Type B pancreatic cell (in vitro differentiated cells): ENCODE measurements around the gene LRRC1. TPM values are rescaled to one million over a fixed set of nuclear protein-coding genes. Genes with fewer than 3 reads are reported as not detected.
A peak's percentile ranks its signal among the peaks of the same experiment; 100 is the strongest.

Source experiments
- DNase-seq: peaks from one replicate; pipeline ENCODE4 v3.0.0; 2021; ENCODE audit warnings: mixed read lengths; ENCODE audit not compliant: unreplicated experiment; ENCODE audit errors: extremely low spot score
- H3K27ac Mint-ChIP-seq: 2 replicates; pipeline ENCODE4 v1.8.0; 2021; ENCODE audit warnings: mild to moderate bottlenecking, mixed read lengths
- H3K27me3 Mint-ChIP-seq: 2 replicates; pipeline ENCODE4 v1.8.0; 2021; ENCODE audit warnings: mixed read lengths
- H3K36me3 Mint-ChIP-seq: 2 replicates; pipeline ENCODE4 v1.8.0; 2021; ENCODE audit warnings: mixed read lengths
- H3K4me1 Mint-ChIP-seq: one replicate; pipeline ENCODE4 v1.8.0; 2021; ENCODE audit warnings: mixed read lengths; ENCODE audit not compliant: unreplicated experiment
- H3K4me3 Mint-ChIP-seq: 2 replicates; pipeline ENCODE4 v1.8.0; 2021; ENCODE audit warnings: mild to moderate bottlenecking, mixed read lengths
- H3K9me3 Mint-ChIP-seq: 2 replicates; pipeline ENCODE4 v1.8.0; 2021; ENCODE audit warnings: mixed read lengths
- CTCF ChIP-seq: fragments of 200-600 bp; sonication (generic); conservative IDR thresholded peaks from 2 replicates; pipeline ENCODE4 v1.5.0; 2021; ENCODE audit warnings: antibody characterized with exemption, mild to moderate bottlenecking
- total RNA-seq: library from RNA; stranded (reverse); gene quantifications from 2 replicates; pipeline ENCODE4 v1.2.1, GENCODE V29; 2021; ENCODE audit warnings: low replicate concordance

Gene LRRC1
- total RNA-seq, 1 donor from 2014 or later: 28.9 TPM

- no peak for DNase-seq
- Mint-ChIP-seq H3K27me3 (peaks cover 14% of the 10 kb centered on the region), H3K4me3 (peak overlapping the region; percentile 98), H3K36me3 (peaks cover 9% of the 10 kb centered on the region), H3K9me3 (peaks cover 4% of the 10 kb centered on the region), H3K27ac (peak overlapping the region; percentile 99), H3K4me1 (peaks cover 26% of the 10 kb centered on the region)
- no peak for TF ChIP-seq CTCF
Observed at GRCh38 chr6:53793318-53794136, 1.3 kb upstream of the LRRC1 start.

- H3K36me3 Mint-ChIP-seq: peaks cover 4% of the 10 kb centered on the region
- H3K9me3 Mint-ChIP-seq: no peaks in the 10 kb centered on the region
- peaks cover 33% of the 10 kb centered on the region for H3K4me1 Mint-ChIP-seq
- peak overlapping the region; percentile 99 for H3K27ac Mint-ChIP-seq
- peak; percentile 73 for DNase-seq
- peaks cover 14% of the 10 kb centered on the region for H3K27me3 Mint-ChIP-seq
- peak; percentile 27 for TF ChIP-seq CTCF
- H3K4me3 Mint-ChIP-seq: peak overlapping the region; percentile 98
Observed at GRCh38 chr6:53794137-53794719, 577 bp upstream of the LRRC1 start.

GRCh38 chr6:53795340-53795701 lies 516 bp downstream of the LRRC1 start:
- DNase-seq: no peak
- no peak for TF ChIP-seq CTCF
- peaks cover 14% of the 10 kb centered on the region for H3K27me3 Mint-ChIP-seq
- peak overlapping the region; percentile 87 for H3K27ac Mint-ChIP-seq
- H3K4me3 Mint-ChIP-seq: peak overlapping the region; percentile 98
- peaks cover 4% of the 10 kb centered on the region for H3K36me3 Mint-ChIP-seq
- peaks cover 41% of the 10 kb centered on the region for H3K4me1 Mint-ChIP-seq
- no peaks in the 10 kb centered on the region for H3K9me3 Mint-ChIP-seq

- DNase-seq: no peak
Observed at GRCh38 chr6:53795702-53796450, 1.1 kb downstream of the LRRC1 start.

GRCh38 chr6:53796451-53796780 lies 1.6 kb downstream of the LRRC1 start:
- Mint-ChIP-seq H3K36me3 (no peaks in the 10 kb centered on the region), H3K9me3 (no peaks in the 10 kb centered on the region), H3K27me3 (peaks cover 14% of the 10 kb centered on the region), H3K4me1 (peaks cover 45% of the 10 kb centered on the region), H3K27ac (peak overlapping the region; percentile 87), H3K4me3 (peak overlapping the region; percentile 98)
- no peak for DNase-seq
- TF ChIP-seq CTCF: no peak

More at GRCh38 chr6:53795702-53796450, 1.1 kb downstream of the LRRC1 start:
- Mint-ChIP-seq H3K27ac (peak overlapping the region; percentile 87), H3K4me3 (peak overlapping the region; percentile 98), H3K27me3 (peaks cover 14% of the 10 kb centered on the region), H3K36me3 (peaks cover 1% of the 10 kb centered on the region), H3K4me1 (peaks cover 43% of the 10 kb centered on the region), H3K9me3 (no peaks in the 10 kb centered on the region)
- no peak for TF ChIP-seq CTCF
